ENCODE measurements around the gene ZBTB25. TPM values are rescaled to one million over a fixed set of nuclear protein-coding genes. Genes with fewer than 3 reads are reported as not detected.

The ZBTB25 gene
- total and polyA plus RNA-seq, 10 of the 15 experiments (the other 5 are each of a cell fraction or from before 2014, with no cell fraction given) = 4.1 to 33.9 (median 9.7) TPM

GRCh38 chr14:64434528-64434927 is 69.1 kb downstream of the ZBTB25 start:
- Histone ChIP-seq H3K27ac (ENCODE audit: control insufficient read depth, insufficient read depth) (no peak overlapping the region), H3K79me2 (ENCODE audit: control insufficient read depth, insufficient read depth, low read length) (no peaks in the 10 kb centered on the region), H3K4me1 (ENCODE audit: control insufficient read depth, insufficient read depth, low read length) (no peaks in the 10 kb centered on the region), H3K4me3 (no peak overlapping the region), H2AFZ (ENCODE audit: control insufficient read depth, low read depth, low read length) (no peak overlapping the region), H3K27me3 (replicated peaks in 1 of 2; ENCODE audit: control insufficient read depth in 2 of 2, insufficient read depth in 2 of 2, low read length in 1 of 2) (no peaks in the 10 kb centered on the region), H3K36me3 (ENCODE audit: control insufficient read depth in 2 of 2, insufficient read depth in 2 of 2, low read length in 1 of 2) (peaks cover 15 to 37% of the 10 kb centered on the region in 2 experiments), H3K4me2 (ENCODE audit: control insufficient read depth, insufficient read depth) (no peak overlapping the region), H3K9ac (ENCODE audit: control insufficient read depth, insufficient read depth, low read length) (no peak overlapping the region), H4K20me1 (ENCODE audit: control insufficient read depth, insufficient read depth) (no peaks in the 10 kb centered on the region), H3K9me3 (replicated peaks; ENCODE audit: control insufficient read depth, insufficient read depth, low read length) (no peaks in the 10 kb centered on the region)
- DNase-seq (ENCODE audit: low read depth, low spot score) (no peak), ATAC-seq (no peak), FAIRE-seq (no peak)
- 98% methylated on average over 3 of the region's 3 CpGs for WGBS (ENCODE audit: insufficient coverage, insufficient replicate concordance, low lambda C conversion rate, missing lambda C conversion rate)
- in situ Hi-C loops (cut with MboI) (no loop called here), intact Hi-C loops (cut with micrococcal nuclease; ENCODE audit: unreplicated experiment) (loop anchor here (10.0 kb wide), 1 partner anchor 200 kb away; no protein-coding TSS in a partner anchor)
- RAD21 ChIA-PET (ENCODE audit: unreplicated experiment) = interaction anchor here (1.4 to 2.1 kb wide), 2 partner anchors 43 to 90 kb away, joined by 4 read pairs; no protein-coding TSS in a partner anchor
- SMC1A ChIA-PET (ENCODE audit: uncharacterized antibody, unreplicated experiment) = interaction anchor here (0.6 to 3.9 kb wide), 7 partner anchors 9 to 160 kb away, joined by 3 to 21 read pairs (median 4); no protein-coding TSS in a partner anchor
- BruUV-seq (replicated peaks) = no TSS peak
- POLR2A ChIA-PET = interaction anchor here (0.6 to 0.8 kb wide), 3 partner anchors 28 to 54 kb away, joined by 3 to 8 read pairs (median 4); no protein-coding TSS in a partner anchor
- TF ChIP-seq IKZF2 (IDR thresholded peaks at IDR 0.05) (no peak), LARP7 (IDR thresholded peaks at IDR 0.05) (no peak), PKNOX1 (IDR thresholded peaks at IDR 0.05) (no peak), BMI1 (IDR thresholded peaks at IDR 0.05; ENCODE audit: borderline replicate concordance) (no peak), SIX5 (IDR thresholded peaks at IDR 0.05; ENCODE audit: low read depth, low read length, severe bottlenecking) (no peak), RUNX3 (IDR thresholded peaks at IDR 0.05; ENCODE audit: low read length) (no peak), NR2C1 (IDR thresholded peaks at IDR 0.05) (no peak), E4F1 (IDR thresholded peaks at IDR 0.05; ENCODE audit: borderline replicate concordance, partially characterized antibody) (no peak), EED (IDR thresholded peaks at IDR 0.05; ENCODE audit: low read depth) (no peak), PML (IDR thresholded peaks at IDR 0.05; ENCODE audit: low read length) (no peak), CBX3 (IDR thresholded peaks at IDR 0.05; ENCODE audit: borderline replicate concordance, low read depth) (no peak)
- TF ChIP-seq, protein P1, sequence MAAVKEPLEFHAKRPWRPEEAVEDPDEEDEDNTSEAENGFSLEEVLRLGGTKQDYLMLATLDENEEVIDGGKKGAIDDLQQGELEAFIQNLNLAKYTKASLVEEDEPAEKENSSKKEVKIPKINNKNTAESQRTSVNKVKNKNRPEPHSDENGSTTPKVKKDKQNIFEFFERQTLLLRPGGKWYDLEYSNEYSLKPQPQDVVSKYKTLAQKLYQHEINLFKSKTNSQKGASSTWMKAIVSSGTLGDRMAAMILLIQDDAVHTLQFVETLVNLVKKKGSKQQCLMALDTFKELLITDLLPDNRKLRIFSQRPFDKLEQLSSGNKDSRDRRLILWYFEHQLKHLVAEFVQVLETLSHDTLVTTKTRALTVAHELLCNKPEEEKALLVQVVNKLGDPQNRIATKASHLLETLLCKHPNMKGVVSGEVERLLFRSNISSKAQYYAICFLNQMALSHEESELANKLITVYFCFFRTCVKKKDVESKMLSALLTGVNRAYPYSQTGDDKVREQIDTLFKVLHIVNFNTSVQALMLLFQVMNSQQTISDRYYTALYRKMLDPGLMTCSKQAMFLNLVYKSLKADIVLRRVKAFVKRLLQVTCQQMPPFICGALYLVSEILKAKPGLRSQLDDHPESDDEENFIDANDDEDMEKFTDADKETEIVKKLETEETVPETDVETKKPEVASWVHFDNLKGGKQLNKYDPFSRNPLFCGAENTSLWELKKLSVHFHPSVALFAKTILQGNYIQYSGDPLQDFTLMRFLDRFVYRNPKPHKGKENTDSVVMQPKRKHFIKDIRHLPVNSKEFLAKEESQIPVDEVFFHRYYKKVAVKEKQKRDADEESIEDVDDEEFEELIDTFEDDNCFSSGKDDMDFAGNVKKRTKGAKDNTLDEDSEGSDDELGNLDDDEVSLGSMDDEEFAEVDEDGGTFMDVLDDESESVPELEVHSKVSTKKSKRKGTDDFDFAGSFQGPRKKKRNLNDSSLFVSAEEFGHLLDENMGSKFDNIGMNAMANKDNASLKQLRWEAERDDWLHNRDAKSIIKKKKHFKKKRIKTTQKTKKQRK (IDR thresholded peaks at IDR 0.05; ENCODE audit: low read depth, low read length) = no peak
- TF ChIP-seq, protein P2, sequence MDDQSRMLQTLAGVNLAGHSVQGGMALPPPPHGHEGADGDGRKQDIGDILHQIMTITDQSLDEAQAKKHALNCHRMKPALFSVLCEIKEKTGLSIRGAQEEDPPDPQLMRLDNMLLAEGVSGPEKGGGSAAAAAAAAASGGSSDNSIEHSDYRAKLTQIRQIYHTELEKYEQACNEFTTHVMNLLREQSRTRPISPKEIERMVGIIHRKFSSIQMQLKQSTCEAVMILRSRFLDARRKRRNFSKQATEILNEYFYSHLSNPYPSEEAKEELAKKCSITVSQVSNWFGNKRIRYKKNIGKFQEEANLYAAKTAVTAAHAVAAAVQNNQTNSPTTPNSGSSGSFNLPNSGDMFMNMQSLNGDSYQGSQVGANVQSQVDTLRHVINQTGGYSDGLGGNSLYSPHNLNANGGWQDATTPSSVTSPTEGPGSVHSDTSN (IDR thresholded peaks at IDR 0.05; ENCODE audit: insufficient replicate concordance, low read depth, low read length) = no peak
- CTCF ChIA-PET = interaction anchor here (0.6 to 14.2 kb wide), 5 partner anchors 11 to 436 kb away, joined by 3 to 244 read pairs (median 6); no protein-coding TSS in a partner anchor

Measured in GM12878 (cell line).